Hepatocyte (in vitro differentiated cells): ENCODE results near the gene GRM8.

Source experiments
- EZH2 ChIP-seq: fragments of 200-600 bp; sonication (generic); IDR thresholded peaks from 2 replicates; pipeline ENCODE4 v1.6.1; 2016; ENCODE audit warnings: antibody characterized with exemption, mild to moderate bottlenecking, borderline replicate concordance
- EZH2phosphoT487 ChIP-seq: fragments of 200-600 bp; sonication (generic); IDR thresholded peaks from one replicate; pipeline ENCODE4 v1.6.1; 2018; ENCODE audit warnings: antibody characterized with exemption, mild to moderate bottlenecking, low read depth, moderate library complexity; ENCODE audit not compliant: unreplicated experiment, severe bottlenecking
- TF ChIP-seq, protein P1 (sequence below): fragments of 200-600 bp; sonication (generic); IDR thresholded peaks from 2 replicates; pipeline ENCODE4 v1.5.1; 2016; ENCODE audit warnings: antibody characterized with exemption, mild to moderate bottlenecking; ENCODE audit not compliant: poor library complexity

DNA sequence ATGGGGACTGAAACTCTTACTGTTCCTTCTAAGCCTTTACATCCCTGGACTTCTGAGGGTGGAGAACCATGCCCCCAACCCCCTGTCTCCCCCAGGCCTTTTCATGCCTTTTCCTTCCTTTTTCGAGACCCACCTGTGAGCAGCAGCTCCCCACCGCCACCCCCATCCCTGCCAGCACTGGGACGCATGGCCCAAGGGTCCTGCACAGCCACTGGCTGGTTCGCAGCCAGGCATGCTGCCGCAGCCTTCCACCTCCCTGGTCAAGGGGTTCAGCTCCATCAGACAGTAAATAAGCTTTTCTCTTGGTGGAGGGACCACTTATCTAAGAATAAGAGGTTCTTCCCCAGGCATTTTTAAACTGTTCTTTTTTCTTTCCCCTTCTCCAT lies 584.4 kb downstream of the GRM8 start:
- TF ChIP-seq, protein P1, sequence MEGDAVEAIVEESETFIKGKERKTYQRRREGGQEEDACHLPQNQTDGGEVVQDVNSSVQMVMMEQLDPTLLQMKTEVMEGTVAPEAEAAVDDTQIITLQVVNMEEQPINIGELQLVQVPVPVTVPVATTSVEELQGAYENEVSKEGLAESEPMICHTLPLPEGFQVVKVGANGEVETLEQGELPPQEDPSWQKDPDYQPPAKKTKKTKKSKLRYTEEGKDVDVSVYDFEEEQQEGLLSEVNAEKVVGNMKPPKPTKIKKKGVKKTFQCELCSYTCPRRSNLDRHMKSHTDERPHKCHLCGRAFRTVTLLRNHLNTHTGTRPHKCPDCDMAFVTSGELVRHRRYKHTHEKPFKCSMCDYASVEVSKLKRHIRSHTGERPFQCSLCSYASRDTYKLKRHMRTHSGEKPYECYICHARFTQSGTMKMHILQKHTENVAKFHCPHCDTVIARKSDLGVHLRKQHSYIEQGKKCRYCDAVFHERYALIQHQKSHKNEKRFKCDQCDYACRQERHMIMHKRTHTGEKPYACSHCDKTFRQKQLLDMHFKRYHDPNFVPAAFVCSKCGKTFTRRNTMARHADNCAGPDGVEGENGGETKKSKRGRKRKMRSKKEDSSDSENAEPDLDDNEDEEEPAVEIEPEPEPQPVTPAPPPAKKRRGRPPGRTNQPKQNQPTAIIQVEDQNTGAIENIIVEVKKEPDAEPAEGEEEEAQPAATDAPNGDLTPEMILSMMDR, result no peak
- no peak for TF ChIP-seq EZH2phosphoT487
- TF ChIP-seq EZH2, result no peak
